Esophagus (tissue), 2 donors: ENCODE results near the gene ZNF469. TPM values are rescaled to one million over a fixed set of nuclear protein-coding genes. Genes with fewer than 3 reads are reported as not detected.

Source experiments
- H3K27ac ChIP-seq, 2 donors: one replicate each; pipeline ENCODE4 v1.5.1; 2013; ENCODE audit warnings: low read depth in 2 of 2, mild to moderate bottlenecking in 2 of 2, inconsistent platforms in 1 of 2, low read length in 1 of 2, moderate library complexity in 1 of 2
- H3K27me3 ChIP-seq, 2 donors: one replicate each; pipeline ENCODE4 v1.6.1; 2013; ENCODE audit warnings: low read length in 2 of 2, control low read depth in 1 of 2, mild to moderate bottlenecking in 1 of 2; ENCODE audit not compliant: insufficient read depth in 2 of 2, control insufficient read depth in 1 of 2
- H3K36me3 ChIP-seq, 2 donors: one replicate each; pipeline ENCODE4 v1.6.1; 2013; ENCODE audit warnings: low read length in 1 of 2; ENCODE audit not compliant: control insufficient read depth in 2 of 2, insufficient read depth in 2 of 2
- H3K4me1 ChIP-seq, 2 donors: one replicate each; pipeline ENCODE4 v1.6.1; 2013; ENCODE audit warnings: low read length in 1 of 2; ENCODE audit not compliant: control insufficient read depth in 2 of 2, insufficient read depth in 2 of 2
- H3K4me3 ChIP-seq, 2 donors: one replicate each; pipeline ENCODE4 v1.5.1; 2013; ENCODE audit warnings: low read length in 2 of 2, mild to moderate bottlenecking in 2 of 2, low read depth in 1 of 2, moderate library complexity in 1 of 2
- H3K9me3 ChIP-seq, 2 donors: one replicate each; pipeline ENCODE4 v1.6.1; 2013; ENCODE audit warnings: mild to moderate bottlenecking in 2 of 2, low read depth in 1 of 2, low read length in 1 of 2, moderate library complexity in 1 of 2; ENCODE audit not compliant: control insufficient read depth in 2 of 2, insufficient read depth in 1 of 2
- WGBS, 2 donors: extraction: QIAGEN DNeasy Blood & Tissue Kit; methylation state at CpG; one replicate each; pipeline ENCODE4 v1.1.7; 2013; 5-methylcytosine and 5-hydroxymethylcytosine counted together
- polyA plus RNA-seq, 2 donors: library from polyadenylated mRNA; stranded (reverse); fragments of 200-250 nt; gene quantifications; one replicate each; pipeline ENCODE4 v1.2.3, GENCODE V29; 2013
- donor health status: healthy with polysubstance abuse.
- donor health status: Bipolar disorder and iron deficiency.

Gene ZNF469
- polyA plus RNA-seq, 2 donors, result 0.04 to 0.06 TPM

DNA sequence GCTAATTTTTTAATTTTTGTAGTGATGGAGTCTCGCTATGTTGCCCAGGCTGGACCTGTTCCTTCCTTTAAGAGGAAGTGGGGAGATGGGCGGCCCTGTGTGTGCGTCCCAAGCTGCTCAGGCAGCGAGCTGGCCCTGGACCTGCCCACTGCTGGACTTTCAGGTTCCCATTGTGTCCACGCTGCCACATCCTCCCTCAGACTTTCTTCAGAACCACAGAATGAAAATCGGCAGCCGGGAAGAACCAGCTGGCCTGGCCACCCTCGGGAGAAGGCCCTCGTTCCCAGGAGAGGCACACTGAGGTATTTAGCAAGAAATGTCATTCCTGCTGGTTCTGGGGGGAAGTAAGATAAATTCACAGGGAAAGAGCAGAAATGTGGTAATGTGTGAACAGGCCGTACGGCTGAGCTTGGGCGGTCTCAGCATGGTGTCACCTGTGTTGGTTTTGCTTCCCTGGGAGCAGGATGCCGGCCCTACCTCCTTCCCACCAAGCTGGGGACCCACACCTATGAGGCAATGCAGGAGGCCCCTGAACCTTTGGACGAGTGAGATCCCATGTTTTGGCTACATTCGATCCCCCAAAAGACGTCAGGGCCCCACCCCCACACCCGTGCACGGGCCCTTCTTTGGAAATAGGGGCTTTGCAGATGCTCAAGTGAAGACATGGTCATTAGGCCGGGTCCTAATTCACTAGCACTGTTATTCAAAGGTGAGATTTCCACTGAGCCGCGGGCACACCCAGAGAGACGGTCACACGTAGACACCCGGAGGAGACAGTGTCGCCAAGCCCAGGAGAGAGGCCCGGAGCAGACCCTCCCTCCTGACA lies 35.9 kb upstream of the ZNF469 start:
- 87 to 90% methylated on average over 26 of the region's 26 CpGs for WGBS, 2 donors
- H3K27ac ChIP-seq, result no peak overlapping the region
- H3K4me1 ChIP-seq, result no peaks in the 10 kb centered on the region

GRCh38 chr16:88347656-88348376 lies 34.9 kb upstream of the ZNF469 start:
- Histone ChIP-seq H3K4me3 (no peak overlapping the region), H3K9me3 (no peaks in the 10 kb centered on the region), H3K4me1 (no peaks in the 10 kb centered on the region), H3K27me3 (no peaks in the 10 kb centered on the region), H3K27ac (no peak overlapping the region), H3K36me3 (no peaks in the 10 kb centered on the region)
- 75 to 76% methylated on average over 20 to 21 of the region's 21 CpGs for WGBS, 2 donors

More for the DNA sequence above, 35.9 kb upstream of the ZNF469 start:
- Histone ChIP-seq H3K9me3 (no peaks in the 10 kb centered on the region), H3K4me3 (no peak overlapping the region), H3K36me3 (no peaks in the 10 kb centered on the region), H3K27me3 (no peaks in the 10 kb centered on the region)

DNA sequence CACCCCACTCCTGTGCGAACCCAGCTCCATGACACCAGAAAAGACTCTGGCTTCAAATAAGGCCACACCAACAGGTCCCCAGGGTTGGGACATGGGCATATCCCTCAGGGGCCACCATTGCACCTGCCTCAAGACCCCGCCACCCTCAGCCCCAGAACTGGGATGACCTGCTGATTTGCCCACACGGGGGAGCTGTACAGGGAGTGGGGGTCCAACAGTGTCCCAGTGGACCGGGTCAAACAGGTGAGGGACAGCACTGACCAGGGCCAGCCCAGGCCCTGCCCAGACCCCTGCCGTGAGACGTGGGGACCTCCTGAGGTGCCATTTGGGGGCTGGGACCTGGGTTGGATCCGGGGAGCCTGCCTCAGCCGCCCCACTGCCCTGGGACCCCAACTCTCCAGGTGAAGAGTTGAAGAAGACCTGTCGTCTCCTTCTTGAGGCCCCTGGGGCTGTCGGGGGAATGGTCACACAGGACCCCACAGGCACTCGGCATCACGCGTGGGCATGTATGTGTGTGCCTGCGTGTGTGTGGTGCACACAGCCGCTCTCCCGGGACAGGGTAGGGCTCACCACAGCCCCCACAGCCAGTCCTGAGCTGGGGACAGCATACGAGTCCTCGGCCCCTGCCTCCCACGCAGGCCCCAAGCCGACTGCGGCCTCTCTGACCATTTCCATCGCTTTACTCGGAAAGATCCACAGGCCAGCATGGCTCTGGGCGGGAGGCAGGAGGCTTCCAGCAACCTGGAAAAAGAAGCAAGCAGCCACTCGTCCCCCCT lies 34.2 kb upstream of the ZNF469 start:
- no peaks in the 10 kb centered on the region for H3K27me3 ChIP-seq
- no peaks in the 10 kb centered on the region for H3K4me1 ChIP-seq
- H3K27ac ChIP-seq, result no peak overlapping the region
- H3K36me3 ChIP-seq, result no peaks in the 10 kb centered on the region
- WGBS, 2 donors, result 85 to 92% methylated on average over 25 of the region's 25 CpGs
- no peak overlapping the region for H3K4me3 ChIP-seq
- H3K9me3 ChIP-seq, result no peaks in the 10 kb centered on the region

DNA sequence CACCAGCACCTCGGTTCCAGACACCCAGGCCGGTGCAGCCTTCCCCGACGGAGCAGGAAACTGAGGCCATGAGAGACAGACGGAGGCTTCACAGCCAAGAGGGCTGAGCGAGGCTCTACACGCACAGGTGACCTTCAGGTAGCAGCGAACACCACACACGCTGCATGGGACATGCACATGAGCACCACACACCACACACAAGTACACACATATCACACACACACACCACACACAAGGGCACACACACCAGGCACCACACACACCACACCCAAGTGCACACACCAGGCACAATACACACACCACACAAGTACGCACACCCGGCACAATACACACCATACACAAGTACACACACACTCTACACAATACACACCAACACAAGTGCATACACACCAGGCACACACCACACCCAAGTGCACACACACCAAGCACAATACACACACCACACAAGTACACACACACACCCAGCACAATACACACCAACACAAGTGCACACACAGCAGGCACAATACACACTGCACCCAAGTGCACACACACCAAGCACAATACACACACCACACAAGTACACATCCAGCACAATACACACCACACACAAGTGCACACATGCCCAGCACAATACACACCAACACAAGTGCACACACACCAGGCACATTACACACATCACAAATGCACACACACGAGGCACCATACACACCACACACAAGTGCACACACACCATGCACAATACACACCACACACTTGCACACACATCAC lies 33.4 kb upstream of the ZNF469 start:
- Histone ChIP-seq H3K27ac (no peak overlapping the region), H3K4me3 (no peak overlapping the region), H3K36me3 (no peaks in the 10 kb centered on the region), H3K9me3 (no peaks in the 10 kb centered on the region), H3K4me1 (no peaks in the 10 kb centered on the region), H3K27me3 (no peaks in the 10 kb centered on the region)
- 69 to 72% methylated on average over 12 of the region's 12 CpGs for WGBS, 2 donors

- no peaks in the 10 kb centered on the region for H3K9me3 ChIP-seq
- no peak overlapping the region for H3K4me3 ChIP-seq
- no peak overlapping the region for H3K27ac ChIP-seq
- WGBS, 2 donors, result 81% methylated on average over 31 to 32 of the region's 32 CpGs
- no peaks in the 10 kb centered on the region for H3K36me3 ChIP-seq
- H3K4me1 ChIP-seq, result no peaks in the 10 kb centered on the region
- no peaks in the 10 kb centered on the region for H3K27me3 ChIP-seq
Measured at GRCh38 chr16:88349903-88350900, 32.6 kb upstream of the ZNF469 start.

DNA sequence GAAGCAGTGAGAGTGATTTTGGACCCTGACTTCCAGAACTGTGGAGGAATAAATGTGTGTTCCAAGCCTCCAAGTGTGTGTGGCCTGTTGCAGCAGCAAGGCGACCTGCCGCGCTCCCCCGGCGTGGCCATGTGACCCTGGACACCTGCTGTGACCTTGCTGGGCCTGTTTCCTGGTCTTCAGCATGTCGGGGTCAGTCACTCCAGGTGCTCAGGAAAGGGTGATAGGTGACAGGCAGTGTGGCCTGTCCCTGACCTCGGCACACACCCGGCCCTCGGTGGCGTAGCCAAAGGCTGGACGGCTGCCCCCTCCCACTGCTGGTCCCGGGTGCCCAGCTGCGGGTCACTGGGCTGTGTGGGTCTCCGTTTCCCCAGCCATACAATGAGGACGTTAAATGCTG lies 31.8 kb upstream of the ZNF469 start:
- Histone ChIP-seq H3K4me3 (no peak overlapping the region), H3K36me3 (no peaks in the 10 kb centered on the region), H3K9me3 (no peaks in the 10 kb centered on the region), H3K27me3 (no peaks in the 10 kb centered on the region), H3K27ac (no peak overlapping the region), H3K4me1 (no peaks in the 10 kb centered on the region)
- WGBS, 2 donors, result 78 to 87% methylated on average over 15 of the region's 15 CpGs

DNA sequence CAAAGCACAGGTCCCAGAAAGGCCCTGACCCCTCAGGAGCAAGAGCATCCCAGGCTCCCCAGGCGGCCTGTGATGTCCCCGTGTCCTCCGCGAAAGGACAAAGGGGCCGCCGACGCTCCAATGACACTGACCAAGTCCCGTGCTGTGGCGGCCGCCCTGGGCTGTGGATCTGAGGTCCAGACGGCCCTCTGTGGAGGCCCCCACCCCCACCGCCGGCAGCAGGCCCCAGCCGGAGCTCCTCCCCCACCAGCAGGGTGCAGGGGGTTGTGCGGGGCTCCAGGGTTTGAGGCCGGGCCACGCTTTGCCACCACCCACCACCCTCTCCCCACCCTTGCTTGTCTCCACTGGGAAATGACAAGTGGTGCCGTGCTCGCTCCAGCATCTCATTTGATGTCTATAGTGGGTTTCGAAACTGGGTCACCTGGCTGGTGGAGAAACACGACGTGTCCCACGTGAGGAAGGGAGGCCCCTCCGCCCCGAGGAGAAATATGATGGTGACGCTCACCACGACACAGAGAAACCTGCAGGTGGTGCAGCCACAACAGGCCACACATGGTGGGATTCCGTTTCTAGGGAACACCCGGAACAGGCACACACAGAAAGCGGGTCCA lies 31.2 kb upstream of the ZNF469 start:
- no peak overlapping the region for H3K27ac ChIP-seq
- no peaks in the 10 kb centered on the region for H3K36me3 ChIP-seq
- no peaks in the 10 kb centered on the region for H3K27me3 ChIP-seq
- no peaks in the 10 kb centered on the region for H3K9me3 ChIP-seq
- H3K4me1 ChIP-seq, result no peaks in the 10 kb centered on the region
- no peak overlapping the region for H3K4me3 ChIP-seq
- 83 to 89% methylated on average over 30 of the region's 30 CpGs for WGBS, 2 donors
